ENCODE results near the gene AOPEP.

- TF ChIP-seq CREB1 (IDR thresholded peaks at IDR 0.05; ENCODE audit: low read depth), result no peak
- peak; percentile 95 for TF ChIP-seq EP300 (IDR thresholded peaks at IDR 0.05; ENCODE audit: borderline replicate concordance)
- TF ChIP-seq CEBPB (IDR thresholded peaks at IDR 0.05), result no peak
These were observed 365.2 kb downstream of the AOPEP start for GRCh38 chr9:95091601-95092261.
